Ovary (tissue), 3 donors: Measurements from ENCODE around the gene ZNF511.

ENCODE experiments used
- EP300 ChIP-seq: sonication (generic); formaldehyde crosslinking; IDR thresholded peaks from one replicate; pipeline ENCODE4 v1.6.1; 2017; ENCODE audit warnings: antibody characterized with exemption
- TF ChIP-seq, protein P1 (sequence below), 3 donors: fragments of 450-650 bp in 2 of 3; fragments of 200-600 bp in 1 of 3; IDR thresholded peaks; one replicate each; pipeline versions ENCODE4 v1.5.1 to v1.8.0; 2016 to 2022; ENCODE audit warnings: antibody characterized with exemption in 3 of 3, mild to moderate bottlenecking in 1 of 3
- donor health status: DM: no; HTN: no; CAD: no.

GRCh38 chr10:133277277-133277992 is 31.3 kb upstream of the ZNF511 start:
- TF ChIP-seq, protein P1, sequence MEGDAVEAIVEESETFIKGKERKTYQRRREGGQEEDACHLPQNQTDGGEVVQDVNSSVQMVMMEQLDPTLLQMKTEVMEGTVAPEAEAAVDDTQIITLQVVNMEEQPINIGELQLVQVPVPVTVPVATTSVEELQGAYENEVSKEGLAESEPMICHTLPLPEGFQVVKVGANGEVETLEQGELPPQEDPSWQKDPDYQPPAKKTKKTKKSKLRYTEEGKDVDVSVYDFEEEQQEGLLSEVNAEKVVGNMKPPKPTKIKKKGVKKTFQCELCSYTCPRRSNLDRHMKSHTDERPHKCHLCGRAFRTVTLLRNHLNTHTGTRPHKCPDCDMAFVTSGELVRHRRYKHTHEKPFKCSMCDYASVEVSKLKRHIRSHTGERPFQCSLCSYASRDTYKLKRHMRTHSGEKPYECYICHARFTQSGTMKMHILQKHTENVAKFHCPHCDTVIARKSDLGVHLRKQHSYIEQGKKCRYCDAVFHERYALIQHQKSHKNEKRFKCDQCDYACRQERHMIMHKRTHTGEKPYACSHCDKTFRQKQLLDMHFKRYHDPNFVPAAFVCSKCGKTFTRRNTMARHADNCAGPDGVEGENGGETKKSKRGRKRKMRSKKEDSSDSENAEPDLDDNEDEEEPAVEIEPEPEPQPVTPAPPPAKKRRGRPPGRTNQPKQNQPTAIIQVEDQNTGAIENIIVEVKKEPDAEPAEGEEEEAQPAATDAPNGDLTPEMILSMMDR (IDR thresholded peaks at IDR 0.05) = no peak
- no peak for TF ChIP-seq EP300
